Hepatocyte (in vitro differentiated cells): ENCODE measurements around the gene GAPVD1. TPM values are rescaled to one million over a fixed set of nuclear protein-coding genes. Genes with fewer than 3 reads are reported as not detected.

Experiments used
- DNase-seq: peaks from one replicate; pipeline ENCODE4 v3.0.0-alpha.2; 2016; ENCODE audit warnings: low spot score
- H2AFZ ChIP-seq: fragments of 200-600 bp; sonication (generic); 2 replicates; pipeline ENCODE4 v1.6.0; 2016; ENCODE audit warnings: antibody characterized with exemption, mild to moderate bottlenecking
- H3K27ac ChIP-seq: fragments of 200-600 bp; sonication (generic); 2 replicates; pipeline ENCODE4 v1.5.1; 2016; ENCODE audit warnings: mild to moderate bottlenecking
- H3K27me3 ChIP-seq: fragments of 200-600 bp; sonication (generic); 2 replicates; pipeline ENCODE4 v1.6.1; 2016
- H3K36me3 ChIP-seq: fragments of 200-600 bp; sonication (generic); replicated peaks from 2 replicates; pipeline ENCODE4 v1.5.1; 2016; ENCODE audit warnings: low read depth; ENCODE audit not compliant: insufficient read depth
- H3K4me1 ChIP-seq: fragments of 200-600 bp; sonication (generic); 2 replicates; pipeline ENCODE4 v1.5.1; 2016; ENCODE audit warnings: mild to moderate bottlenecking, moderate library complexity; ENCODE audit not compliant: insufficient read depth
- H3K4me2 ChIP-seq: fragments of 200-600 bp; sonication (generic); 2 replicates; pipeline ENCODE4 v1.6.0; 2016
- H3K4me3 ChIP-seq: fragments of 200-600 bp; sonication (generic); 2 replicates; pipeline ENCODE4 v1.5.1; 2016; ENCODE audit warnings: mild to moderate bottlenecking
- H3K79me2 ChIP-seq: fragments of 200-600 bp; sonication (generic); 2 replicates; pipeline ENCODE4 v1.6.0; 2017; ENCODE audit warnings: mild to moderate bottlenecking
- H3K9me2 ChIP-seq: fragments of 200-600 bp; sonication (generic); replicated peaks from 2 replicates; pipeline ENCODE4 v1.6.0; 2017; ENCODE audit warnings: mild to moderate bottlenecking; ENCODE audit not compliant: insufficient read depth
- H3K9me3 ChIP-seq: fragments of 200-600 bp; sonication (generic); 2 replicates; pipeline ENCODE4 v1.5.1; 2016; ENCODE audit warnings: low read depth, mild to moderate bottlenecking
- H4K20me1 ChIP-seq: fragments of 200-600 bp; sonication (generic); 2 replicates; pipeline ENCODE4 v1.6.0; 2016; ENCODE audit warnings: mild to moderate bottlenecking; ENCODE audit not compliant: insufficient read depth, poor library complexity, severe bottlenecking
- CTCF ChIP-seq: fragments of 200-600 bp; sonication (generic); IDR thresholded peaks from 2 replicates; pipeline ENCODE4 v1.5.1; 2016; ENCODE audit warnings: antibody characterized with exemption, mild to moderate bottlenecking; ENCODE audit not compliant: poor library complexity
- EZH2 ChIP-seq: fragments of 200-600 bp; sonication (generic); IDR thresholded peaks from 2 replicates; pipeline ENCODE4 v1.6.1; 2016; ENCODE audit warnings: antibody characterized with exemption, mild to moderate bottlenecking, borderline replicate concordance
- EZH2phosphoT487 ChIP-seq: fragments of 200-600 bp; sonication (generic); IDR thresholded peaks from one replicate; pipeline ENCODE4 v1.6.1; 2018; ENCODE audit warnings: antibody characterized with exemption, mild to moderate bottlenecking, low read depth, moderate library complexity; ENCODE audit not compliant: unreplicated experiment, severe bottlenecking
- WGBS: methylation state at CpG from one replicate; pipeline ENCODE4 v1.1.6; 2016; ENCODE audit warnings: low lambda C conversion rate; ENCODE audit errors: missing lambda C conversion rate; 5-methylcytosine and 5-hydroxymethylcytosine counted together
- polyA plus RNA-seq: library from polyadenylated mRNA; unstranded; fragments of >200 nt; fragmentation: Nextera tagmentation; extraction: Ambion mirVana; gene quantifications from 2 replicates; pipeline ENCODE4 v1.2.1, GENCODE V29; 2016
- total RNA-seq: library from RNA; depleted of rRNA; stranded (reverse); fragments of >200 nt; gene quantifications from 2 replicates; pipeline ENCODE4 v1.2.3, GENCODE V29; 2014

GAPVD1 gene
- total and polyA plus RNA-seq, 2 experiments from 2014 or later, result 25.5 to 44.7 TPM

GRCh38 chr9:125376261-125377226, 114.9 kb downstream of the GAPVD1 start:
- Histone ChIP-seq H3K9me2 (no peaks in the 10 kb centered on the region), H3K79me2 (no peaks in the 10 kb centered on the region), H3K9me3 (no peaks in the 10 kb centered on the region), H3K27ac (no peak overlapping the region), H2AFZ (no peak overlapping the region), H3K4me2 (no peak overlapping the region), H4K20me1 (no peaks in the 10 kb centered on the region), H3K27me3 (no peaks in the 10 kb centered on the region), H3K36me3 (no peaks in the 10 kb centered on the region), H3K4me1 (no peaks in the 10 kb centered on the region), H3K4me3 (no peak overlapping the region)
- TF ChIP-seq EZH2phosphoT487 (no peak), EZH2 (no peak), CTCF (no peak)
- 89% methylated on average over 24 of the region's 24 CpGs for WGBS
- no peak for DNase-seq

- H4K20me1 ChIP-seq, result no peaks in the 10 kb centered on the region
- H3K4me1 ChIP-seq, result no peaks in the 10 kb centered on the region
- no peaks in the 10 kb centered on the region for H3K27me3 ChIP-seq
- H3K4me3 ChIP-seq, result no peak overlapping the region
- 67% methylated on average over 8 of the region's 8 CpGs for WGBS
- no peak overlapping the region for H3K27ac ChIP-seq
- no peak overlapping the region for H2AFZ ChIP-seq
- TF ChIP-seq EZH2, result no peak
- H3K79me2 ChIP-seq, result no peaks in the 10 kb centered on the region
- H3K9me3 ChIP-seq, result no peaks in the 10 kb centered on the region
- no peaks in the 10 kb centered on the region for H3K9me2 ChIP-seq
- no peaks in the 10 kb centered on the region for H3K36me3 ChIP-seq
- DNase-seq, result no peak
- no peak overlapping the region for H3K4me2 ChIP-seq
These were observed 116.1 kb downstream of the GAPVD1 start for GRCh38 chr9:125377584-125378250.

- H3K36me3 ChIP-seq, result no peaks in the 10 kb centered on the region
- no peak for DNase-seq
- no peaks in the 10 kb centered on the region for H3K9me3 ChIP-seq
- H2AFZ ChIP-seq, result no peak overlapping the region
- TF ChIP-seq EZH2phosphoT487 (no peak), EZH2 (no peak), CTCF (no peak)
- H3K79me2 ChIP-seq, result no peaks in the 10 kb centered on the region
- no peaks in the 10 kb centered on the region for H4K20me1 ChIP-seq
- no peak overlapping the region for H3K4me2 ChIP-seq
- H3K9me2 ChIP-seq, result no peaks in the 10 kb centered on the region
- 64% methylated on average over 9 of the region's 9 CpGs for WGBS
- H3K27ac ChIP-seq, result no peak overlapping the region
- H3K27me3 ChIP-seq, result no peaks in the 10 kb centered on the region
- H3K4me3 ChIP-seq, result no peak overlapping the region
- H3K4me1 ChIP-seq, result no peaks in the 10 kb centered on the region
These were observed 117.2 kb downstream of the GAPVD1 start for GRCh38 chr9:125378778-125379177.

GRCh38 chr9:125379208-125379607, 117.6 kb downstream of the GAPVD1 start:
- WGBS, result 62% methylated on average over 5 of the region's 5 CpGs
- H3K4me3 ChIP-seq, result no peak overlapping the region
- no peak overlapping the region for H3K27ac ChIP-seq
- H3K4me1 ChIP-seq, result no peaks in the 10 kb centered on the region
- H2AFZ ChIP-seq, result no peak overlapping the region
- H3K36me3 ChIP-seq, result no peaks in the 10 kb centered on the region
- no peaks in the 10 kb centered on the region for H3K9me2 ChIP-seq
- DNase-seq, result no peak
- H3K27me3 ChIP-seq, result no peaks in the 10 kb centered on the region
- no peak for TF ChIP-seq EZH2phosphoT487
- no peak for TF ChIP-seq CTCF
- no peak for TF ChIP-seq EZH2
- H3K79me2 ChIP-seq, result no peaks in the 10 kb centered on the region
- H4K20me1 ChIP-seq, result no peaks in the 10 kb centered on the region
- H3K9me3 ChIP-seq, result no peaks in the 10 kb centered on the region
- no peak overlapping the region for H3K4me2 ChIP-seq
